ENCODE measurements around the gene SSBP3.

The SSBP3 gene

GRCh38 chr1:54409156-54410142 lies 3.3 kb upstream of the SSBP3 start:
- no peak for DNase-seq (ENCODE audit: low read depth)

- DNase-seq (ENCODE audit: low read depth): no peak
Observed at GRCh38 chr1:54408147-54409066, 2.2 kb upstream of the SSBP3 start.

GRCh38 chr1:54407404-54408146 lies 1.4 kb upstream of the SSBP3 start:
- DNase-seq (ENCODE audit: low read depth): peak; percentile 34

DNA sequence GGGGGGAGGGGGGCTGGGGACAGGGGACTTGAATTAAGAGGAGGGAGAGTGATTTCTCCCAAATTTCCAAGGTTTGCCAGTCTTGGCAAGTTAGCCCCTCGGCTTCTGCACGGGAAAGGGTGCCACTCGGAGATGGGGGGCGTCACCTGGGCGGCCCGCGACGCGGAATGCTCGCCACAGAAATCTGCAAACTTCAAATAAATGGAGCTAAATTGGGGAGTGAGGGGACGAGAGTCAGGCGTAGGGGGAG lies 885 bp upstream of the SSBP3 start:
- DNase-seq (ENCODE audit: low read depth): no peak

DNA sequence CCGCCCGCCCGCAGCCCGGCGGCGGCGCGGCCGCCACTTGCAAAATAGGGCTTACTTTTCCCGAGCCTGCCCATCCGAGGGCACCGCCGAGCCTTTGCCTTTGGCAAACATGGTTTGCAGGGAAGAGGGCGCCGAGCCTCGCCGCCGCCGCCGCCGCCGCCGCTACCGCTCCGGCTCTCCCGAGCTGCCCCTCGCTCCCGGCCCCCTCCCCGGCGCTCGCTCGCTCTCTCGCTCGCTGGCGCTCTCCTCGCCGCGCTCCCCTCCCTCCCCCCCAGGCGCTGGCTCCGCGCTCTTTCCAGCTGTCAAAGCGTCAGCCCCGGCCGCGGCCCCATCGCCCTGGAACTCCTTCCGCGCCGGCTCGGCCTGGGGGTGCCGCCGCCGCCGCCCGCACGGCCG lies 298 bp downstream of the SSBP3 start:
- DNase-seq (ENCODE audit: low read depth): no peak

- DNase-seq (ENCODE audit: low read depth): no peak
Observed at GRCh38 chr1:54404939-54405897, 976 bp downstream of the SSBP3 start.

DNA sequence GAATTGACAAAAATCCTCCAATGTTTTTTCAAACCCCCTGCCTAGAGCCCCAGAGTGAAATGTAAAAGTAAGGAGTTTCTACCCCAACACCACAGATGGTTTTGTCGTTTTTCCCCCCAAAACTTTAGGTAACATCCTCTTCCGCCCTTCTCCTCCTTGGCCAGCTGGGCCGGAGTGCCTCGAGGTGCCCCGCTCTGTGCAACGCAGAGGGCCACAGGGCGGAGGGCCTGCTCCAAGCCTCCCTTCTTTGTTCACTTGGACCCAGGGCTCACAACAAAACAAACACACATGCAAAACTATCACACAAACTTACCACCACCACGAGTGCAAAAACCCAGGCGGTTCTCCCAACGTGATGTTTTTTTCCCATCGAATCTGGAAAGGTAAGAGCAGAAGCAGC lies 1.9 kb downstream of the SSBP3 start:
- no peak for DNase-seq (ENCODE audit: low read depth)

- no peak for DNase-seq (ENCODE audit: low read depth)
Observed at GRCh38 chr1:54403808-54404261, 2.4 kb downstream of the SSBP3 start.

GRCh38 chr1:54403405-54403804 lies 2.8 kb downstream of the SSBP3 start:
- no peak for DNase-seq (ENCODE audit: low read depth)

DNA sequence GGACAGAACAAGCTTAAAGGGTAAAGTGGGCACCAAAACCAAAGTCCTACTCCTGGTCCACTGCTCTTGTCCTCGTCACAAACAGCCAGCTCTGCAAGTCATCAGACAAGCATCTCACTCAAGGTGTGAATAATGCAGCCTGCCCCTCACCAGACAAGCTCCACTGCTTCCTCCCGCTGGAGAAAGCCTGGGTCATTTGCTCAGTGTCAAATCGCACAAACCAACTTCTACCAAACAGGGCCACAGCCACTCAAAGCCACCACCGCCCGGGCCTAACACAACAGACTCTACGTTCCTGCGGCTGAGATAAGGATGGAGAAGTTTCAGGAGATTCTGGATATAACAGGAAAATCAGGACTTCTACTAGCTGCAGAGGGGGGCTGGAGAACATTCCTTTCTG lies 3.3 kb downstream of the SSBP3 start:
- DNase-seq (ENCODE audit: low read depth): no peak

DNA sequence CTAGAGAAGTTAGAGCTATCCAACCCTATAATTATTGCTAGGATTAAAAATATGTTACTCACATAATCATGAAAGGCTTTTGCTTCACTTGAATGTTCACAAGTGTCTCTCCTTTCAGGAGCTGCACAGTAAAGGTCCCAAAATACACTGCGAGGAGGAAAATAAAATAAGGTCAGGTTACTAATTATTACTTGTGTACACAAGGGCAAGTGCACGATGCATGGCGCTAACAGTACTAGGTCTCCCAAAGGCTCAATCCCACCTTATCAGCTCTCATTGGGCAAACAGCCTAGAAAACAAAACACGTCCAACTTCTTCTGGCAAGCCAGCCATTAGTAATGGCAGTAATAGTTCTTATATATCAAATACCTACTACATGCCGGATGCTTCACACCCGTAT lies 4.4 kb downstream of the SSBP3 start:
- no peak for DNase-seq (ENCODE audit: low read depth)

DNA sequence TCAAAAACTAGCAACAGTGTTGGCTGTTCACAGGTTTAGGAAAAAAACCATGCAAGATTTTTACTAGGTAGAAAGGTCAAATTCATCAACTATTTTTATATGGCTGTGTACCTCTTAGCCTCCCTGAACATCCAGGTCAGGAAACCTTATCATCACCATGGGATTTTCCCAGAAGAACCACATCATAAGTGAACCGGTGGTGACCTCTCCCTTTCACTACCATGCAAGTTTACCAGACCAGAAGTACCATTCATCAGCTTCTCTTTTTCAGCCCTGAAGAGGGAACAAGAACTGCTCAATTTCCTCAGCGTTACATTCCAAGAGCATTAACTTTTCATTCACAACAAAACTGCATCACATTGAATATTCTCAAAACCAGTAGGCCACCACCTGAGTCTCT lies 5.9 kb downstream of the SSBP3 start:
- no peak for DNase-seq (ENCODE audit: low read depth)

GRCh38 chr1:54399765-54400164 lies 6.4 kb downstream of the SSBP3 start:
- DNase-seq (ENCODE audit: low read depth): no peak

GRCh38 chr1:54398963-54399528 lies 7.1 kb downstream of the SSBP3 start:
- DNase-seq (ENCODE audit: low read depth): no peak

DNA sequence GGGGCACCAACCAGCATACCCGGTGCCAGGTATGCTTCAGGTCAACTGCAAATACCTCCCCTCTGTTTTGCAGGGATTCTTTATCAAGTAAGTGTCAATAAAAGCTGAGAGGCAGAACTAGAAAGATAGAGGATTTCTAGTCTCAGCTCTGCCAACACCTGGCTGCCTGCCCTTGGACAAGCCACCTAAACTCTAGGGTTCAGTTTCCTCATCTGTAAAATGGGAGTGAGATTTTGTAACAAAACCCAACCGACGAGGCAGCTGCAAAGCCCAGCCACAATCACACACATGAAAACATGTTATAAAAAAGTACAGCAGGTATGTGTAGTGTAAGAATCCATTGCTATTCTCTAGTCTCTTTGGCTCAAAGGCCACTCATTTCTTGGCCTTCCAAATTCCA lies 8.2 kb downstream of the SSBP3 start:
- no peak for DNase-seq (ENCODE audit: low read depth)

DNA sequence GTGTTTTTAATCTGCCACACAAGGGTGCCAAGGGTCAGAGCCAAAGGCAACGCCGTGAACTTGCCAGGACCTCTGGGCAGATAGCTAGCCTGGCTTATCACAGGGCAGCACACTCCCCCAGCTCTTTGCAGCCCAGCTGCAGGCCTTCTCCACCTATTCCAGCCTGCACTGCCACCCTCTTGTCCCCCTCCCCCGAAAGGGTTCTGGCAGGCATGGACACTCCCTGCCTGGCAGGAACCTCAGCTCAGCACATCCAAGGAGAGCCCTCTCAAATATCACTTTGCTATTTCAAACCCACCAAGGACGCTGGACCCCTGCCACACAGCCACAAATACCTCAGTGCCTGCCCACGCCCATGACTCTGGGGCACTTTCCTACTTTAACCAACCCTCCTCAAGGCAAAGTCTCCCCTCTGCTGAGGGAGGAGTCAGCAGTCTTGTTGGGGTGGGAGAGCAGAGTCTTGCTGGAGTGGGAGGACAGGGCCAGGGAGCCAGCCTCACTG lies 9.1 kb downstream of the SSBP3 start:
- no peak for DNase-seq (ENCODE audit: low read depth)

GRCh38 chr1:54396261-54396933 lies 9.8 kb downstream of the SSBP3 start:
- DNase-seq (ENCODE audit: low read depth): no peak

GRCh38 chr1:54395281-54395934 lies 10.8 kb downstream of the SSBP3 start:
- DNase-seq (ENCODE audit: low read depth): no peak

DNA sequence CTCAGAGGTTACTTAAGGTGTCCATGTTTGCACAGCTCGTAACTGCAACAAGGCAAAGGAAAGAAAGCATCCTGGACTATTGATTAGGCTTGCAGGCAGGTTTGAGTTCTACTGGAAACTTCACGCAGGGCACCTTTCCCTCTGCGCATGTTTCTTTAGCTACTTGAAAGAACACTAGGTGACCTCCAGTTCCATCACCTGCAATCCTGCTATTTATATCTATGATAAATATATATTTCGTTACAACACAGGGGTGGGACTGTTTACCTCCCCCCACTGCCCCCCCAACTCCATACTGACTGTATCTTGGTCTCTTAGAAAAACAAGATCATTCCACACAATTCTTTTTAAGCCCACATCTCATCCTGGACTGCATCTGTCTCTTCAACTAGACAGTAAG lies 12.1 kb downstream of the SSBP3 start:
- DNase-seq (ENCODE audit: low read depth): no peak

- no peak for DNase-seq (ENCODE audit: low read depth)
Observed at GRCh38 chr1:54392401-54392800, 13.8 kb downstream of the SSBP3 start.
